Uterus (tissue), 2 donors: ENCODE measurements around the gene DENND5B.

Experiments used
- CTCF ChIP-seq, 4 experiments: fragments of 200-600 bp in 2 of 4; fragments of 450-650 bp in 2 of 4; sonication (generic) in 2 of 4; IDR thresholded peaks; one replicate each; pipeline ENCODE4 v1.5.1; 2016 to 2019; ENCODE audit warnings: antibody characterized with exemption in 4 of 4, mild to moderate bottlenecking in 2 of 4, moderate library complexity in 1 of 4
- POLR2A ChIP-seq, 2 donors: fragments of 450-650 bp; IDR thresholded peaks; one replicate each; pipeline ENCODE4 v1.6.1; 2016; ENCODE audit warnings: antibody characterized with exemption in 2 of 2, mild to moderate bottlenecking in 1 of 2, moderate library complexity in 1 of 2

GRCh38 chr12:31522607-31523006, 68.3 kb downstream of the DENND5B start:
- TF ChIP-seq CTCF (IDR thresholded peaks at IDR 0.05), result no peak
- TF ChIP-seq POLR2A (IDR thresholded peaks at IDR 0.05), result no peak
